Measurements from ENCODE around the gene PLB1. TPM values are rescaled to one million over a fixed set of nuclear protein-coding genes. Genes with fewer than 3 reads are reported as not detected.

The PLB1 gene
- total RNA-seq, 2 experiments from 2014 or later = not detected

- no TSS peak for BruUV-seq (replicated peaks)
- no peaks in the 10 kb centered on the region for H3K9me2 ChIP-seq (ENCODE audit: insufficient read depth, low read length)
- H2AFZ ChIP-seq (ENCODE audit: low read length) = no peak overlapping the region
- intact Hi-C loops (cut with micrococcal nuclease; ENCODE audit: unreplicated experiment) = no loop called here
- no peak for DNase-seq (ENCODE audit: low spot score)
- H4K20me1 ChIP-seq (ENCODE audit: insufficient read depth, low read length) = no peaks in the 10 kb centered on the region
- no peak overlapping the region for H3K4me2 ChIP-seq (ENCODE audit: low read length)
- no peak overlapping the region for H3K4me3 ChIP-seq (ENCODE audit: low read depth, low read length, poor library complexity, severe bottlenecking)
- no peaks in the 10 kb centered on the region for H3K79me2 ChIP-seq (ENCODE audit: insufficient read depth, low read depth, low read length)
- no peaks in the 10 kb centered on the region for H3K36me3 ChIP-seq (ENCODE audit: insufficient read depth, low read length)
- H3K27ac ChIP-seq (ENCODE audit: low read depth, low read length, poor library complexity, severe bottlenecking) = no peak overlapping the region
- POLR2A ChIA-PET = interaction anchor here (0.6 to 1.2 kb wide), 4 partner anchors 13 to 1640 kb away, joined by 3 to 7 read pairs (median 4); no protein-coding TSS in a partner anchor
- CTCF ChIA-PET (ENCODE audit: unreplicated experiment) = no interaction called here
- TF ChIP-seq, protein P1, sequence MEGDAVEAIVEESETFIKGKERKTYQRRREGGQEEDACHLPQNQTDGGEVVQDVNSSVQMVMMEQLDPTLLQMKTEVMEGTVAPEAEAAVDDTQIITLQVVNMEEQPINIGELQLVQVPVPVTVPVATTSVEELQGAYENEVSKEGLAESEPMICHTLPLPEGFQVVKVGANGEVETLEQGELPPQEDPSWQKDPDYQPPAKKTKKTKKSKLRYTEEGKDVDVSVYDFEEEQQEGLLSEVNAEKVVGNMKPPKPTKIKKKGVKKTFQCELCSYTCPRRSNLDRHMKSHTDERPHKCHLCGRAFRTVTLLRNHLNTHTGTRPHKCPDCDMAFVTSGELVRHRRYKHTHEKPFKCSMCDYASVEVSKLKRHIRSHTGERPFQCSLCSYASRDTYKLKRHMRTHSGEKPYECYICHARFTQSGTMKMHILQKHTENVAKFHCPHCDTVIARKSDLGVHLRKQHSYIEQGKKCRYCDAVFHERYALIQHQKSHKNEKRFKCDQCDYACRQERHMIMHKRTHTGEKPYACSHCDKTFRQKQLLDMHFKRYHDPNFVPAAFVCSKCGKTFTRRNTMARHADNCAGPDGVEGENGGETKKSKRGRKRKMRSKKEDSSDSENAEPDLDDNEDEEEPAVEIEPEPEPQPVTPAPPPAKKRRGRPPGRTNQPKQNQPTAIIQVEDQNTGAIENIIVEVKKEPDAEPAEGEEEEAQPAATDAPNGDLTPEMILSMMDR (conservative IDR thresholded peaks at IDR 0.05; ENCODE audit: low read length) = no peak
- TF ChIP-seq EZH2phosphoT487 (IDR thresholded peaks at IDR 0.05; ENCODE audit: borderline replicate concordance, low read depth, low read length) = no peak
- no peaks in the 10 kb centered on the region for H3K9me3 ChIP-seq (ENCODE audit: low read length)
- peaks cover 6% of the 10 kb centered on the region for H3K4me1 ChIP-seq (ENCODE audit: insufficient read depth, low read length, poor library complexity, severe bottlenecking)
Measured at GRCh38 chr2:28619213-28620196, 123.6 kb downstream of the PLB1 start.

DNA sequence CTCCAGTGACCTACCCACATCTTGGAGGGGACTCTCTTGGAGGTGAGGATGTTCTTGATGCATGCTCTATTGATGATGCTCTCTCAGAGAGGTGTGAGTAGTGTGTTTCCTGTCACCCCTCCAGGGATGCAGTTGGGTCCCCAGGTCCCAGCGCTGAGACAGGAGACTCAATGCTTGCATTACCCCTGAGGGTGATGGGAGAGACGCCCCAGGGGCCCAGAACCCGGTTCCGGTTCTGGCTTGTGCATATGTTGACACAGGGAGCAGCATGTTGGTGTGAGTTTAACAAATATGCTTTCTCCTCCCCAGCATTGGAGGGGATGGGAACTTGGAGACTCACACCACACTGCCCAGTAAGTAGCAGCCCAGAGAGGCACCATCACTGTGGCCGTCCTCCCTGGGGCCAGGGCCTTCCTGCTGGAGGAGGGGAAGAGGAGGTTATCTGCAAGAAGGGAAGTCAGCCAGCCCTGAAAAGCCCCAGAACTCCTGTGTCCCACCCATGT is 124.5 kb downstream of the PLB1 start:
- intact Hi-C loops (cut with micrococcal nuclease; ENCODE audit: unreplicated experiment) = no loop called here
- POLR2A ChIA-PET = no interaction called here

More for the DNA sequence above, 124.5 kb downstream of the PLB1 start:
- peaks cover 6% of the 10 kb centered on the region for H3K4me1 ChIP-seq (ENCODE audit: insufficient read depth, low read length, poor library complexity, severe bottlenecking)
- no peaks in the 10 kb centered on the region for H3K9me3 ChIP-seq (ENCODE audit: low read length)
- DNase-seq (ENCODE audit: low spot score) = no peak
- H3K9me2 ChIP-seq (ENCODE audit: insufficient read depth, low read length) = no peaks in the 10 kb centered on the region
- H4K20me1 ChIP-seq (ENCODE audit: insufficient read depth, low read length) = no peaks in the 10 kb centered on the region
- H3K79me2 ChIP-seq (ENCODE audit: insufficient read depth, low read depth, low read length) = no peaks in the 10 kb centered on the region
- no peak overlapping the region for H3K4me2 ChIP-seq (ENCODE audit: low read length)
- no peak overlapping the region for H2AFZ ChIP-seq (ENCODE audit: low read length)
- H3K4me3 ChIP-seq (ENCODE audit: low read depth, low read length, poor library complexity, severe bottlenecking) = no peak overlapping the region
- H3K36me3 ChIP-seq (ENCODE audit: insufficient read depth, low read length) = no peaks in the 10 kb centered on the region
- BruUV-seq (replicated peaks) = no TSS peak
- H3K27ac ChIP-seq (ENCODE audit: low read depth, low read length, poor library complexity, severe bottlenecking) = no peak overlapping the region
- TF ChIP-seq, protein P1 (conservative IDR thresholded peaks at IDR 0.05; ENCODE audit: low read length) = no peak
- no peak for TF ChIP-seq EZH2phosphoT487 (IDR thresholded peaks at IDR 0.05; ENCODE audit: borderline replicate concordance, low read depth, low read length)
- CTCF ChIA-PET (ENCODE audit: unreplicated experiment) = no interaction called here
